Esophagus squamous epithelium (tissue), 5 donors: ENCODE measurements around the gene GAMT. TPM values are rescaled to one million over a fixed set of nuclear protein-coding genes. Genes with fewer than 3 reads are reported as not detected.

Experiments used
- DNase-seq: peaks from one replicate; lab custom pipeline; 2025; lab: John Stamatoyannopoulos, UW
- H3K27ac ChIP-seq, 4 donors: fragments of 200-600 bp; sonication (generic); one replicate each; pipeline ENCODE4 v1.5.1; 2016 to 2019; ENCODE audit warnings: mild to moderate bottlenecking in 1 of 4
- H3K27me3 ChIP-seq, 4 donors: fragments of 200-600 bp; sonication (generic); 1 replicate in 3 of 4; 2 replicates in 1 of 4; pipeline versions ENCODE4 v1.5.1 to v1.6.0; 2017 to 2021; ENCODE audit warnings: antibody characterized with exemption in 1 of 4
- H3K36me3 ChIP-seq, 3 donors: fragments of 200-600 bp; sonication (generic); one replicate each; pipeline ENCODE4 v1.5.1; 2016 to 2019
- H3K4me1 ChIP-seq, 3 donors: fragments of 200-600 bp; sonication (generic); one replicate each; pipeline ENCODE4 v1.5.1; 2017 to 2019
- H3K4me3 ChIP-seq, 4 donors: fragments of 200-600 bp; sonication (generic); 1 replicate in 3 of 4; 2 replicates in 1 of 4; pipeline ENCODE4 v1.5.1; 2016 to 2019; ENCODE audit warnings: mild to moderate bottlenecking in 2 of 4, moderate library complexity in 1 of 4
- H3K9me3 ChIP-seq, 3 donors: fragments of 200-600 bp; sonication (generic); one replicate each; pipeline ENCODE4 v1.5.1; 2016 to 2019
- CTCF ChIP-seq, 6 experiments: fragments of 450-650 bp in 4 of 6; fragments of 200-600 bp in 2 of 6; sonication (generic) in 2 of 6; IDR thresholded peaks; one replicate each; pipeline ENCODE4 v1.5.1; 2016 to 2019; ENCODE audit warnings: antibody characterized with exemption in 6 of 6, mild to moderate bottlenecking in 4 of 6, moderate library complexity in 4 of 6
- POLR2A ChIP-seq, 4 donors: fragments of 450-650 bp; IDR thresholded peaks; one replicate each; pipeline ENCODE4 v1.6.1; 2017; ENCODE audit warnings: antibody characterized with exemption in 4 of 4, mild to moderate bottlenecking in 4 of 4, moderate library complexity in 3 of 4
- WGBS, 2 donors: methylation state at CpG; one replicate each; pipeline ENCODE4 v1.1.5; 2018; 5-methylcytosine and 5-hydroxymethylcytosine counted together
- intact Hi-C: fragments of 100-400 bp; cut with DNase I; formaldehyde crosslinking; loops from one replicate; pipeline ENCODE4 v1.15.0; 2022
- total RNA-seq, 4 donors: library from RNA; depleted of rRNA; stranded (reverse); fragments of >200 nt; gene quantifications; one replicate each; pipeline ENCODE4 v1.1.0, GENCODE V29; 2016
- donor health status: DM: yes; HTN: yes; CAD: no.

The GAMT gene
- total RNA-seq, 4 donors from 2014 or later = 2.4 to 40.0 (median 13.1) TPM

- intact Hi-C loops = no loop called here
- peaks cover 70 to 87% (median 75%) of the 10 kb centered on the region in 3 donors for H3K4me1 ChIP-seq
- DNase-seq = no peak
- H3K9me3 ChIP-seq = no peaks in the 10 kb centered on the region
- H3K27me3 ChIP-seq = no peaks in the 10 kb centered on the region
- peak overlapping the region; percentile 57 to 100 (median 98) for H3K27ac ChIP-seq
- peaks cover 0 to 21% (median 0%) of the 10 kb centered on the region in 3 donors for H3K36me3 ChIP-seq
- peak overlapping the region in 2 of 4 donors; percentile 98 to 99 for H3K4me3 ChIP-seq
- no peak for TF ChIP-seq CTCF (IDR thresholded peaks at IDR 0.05)
- TF ChIP-seq POLR2A (IDR thresholded peaks at IDR 0.05) = no peak
- WGBS, 2 donors = 55 to 73% methylated on average over 4 to 9 of the region's 9 CpGs
These were observed 9.4 kb upstream of the GAMT start for GRCh38 chr19:1410789-1411188.

GRCh38 chr19:1410136-1410786 is 8.9 kb upstream of the GAMT start:
- no peak for DNase-seq
- peak overlapping the region in 3 of 4 donors; percentile 92 to 99 (median 98) for H3K4me3 ChIP-seq
- WGBS, 2 donors = 20 to 67% methylated on average over 2 to 8 of the region's 23 CpGs
- intact Hi-C loops = no loop called here
- H3K27me3 ChIP-seq = no peaks in the 10 kb centered on the region
- peak overlapping the region; percentile 57 to 100 (median 98) for H3K27ac ChIP-seq
- peaks cover 65 to 83% (median 70%) of the 10 kb centered on the region in 3 donors for H3K4me1 ChIP-seq
- peaks cover 0 to 21% (median 0%) of the 10 kb centered on the region in 3 donors for H3K36me3 ChIP-seq
- no peaks in the 10 kb centered on the region for H3K9me3 ChIP-seq
- TF ChIP-seq CTCF (IDR thresholded peaks at IDR 0.05) (no peak), POLR2A (IDR thresholded peaks at IDR 0.05) (no peak)

DNA sequence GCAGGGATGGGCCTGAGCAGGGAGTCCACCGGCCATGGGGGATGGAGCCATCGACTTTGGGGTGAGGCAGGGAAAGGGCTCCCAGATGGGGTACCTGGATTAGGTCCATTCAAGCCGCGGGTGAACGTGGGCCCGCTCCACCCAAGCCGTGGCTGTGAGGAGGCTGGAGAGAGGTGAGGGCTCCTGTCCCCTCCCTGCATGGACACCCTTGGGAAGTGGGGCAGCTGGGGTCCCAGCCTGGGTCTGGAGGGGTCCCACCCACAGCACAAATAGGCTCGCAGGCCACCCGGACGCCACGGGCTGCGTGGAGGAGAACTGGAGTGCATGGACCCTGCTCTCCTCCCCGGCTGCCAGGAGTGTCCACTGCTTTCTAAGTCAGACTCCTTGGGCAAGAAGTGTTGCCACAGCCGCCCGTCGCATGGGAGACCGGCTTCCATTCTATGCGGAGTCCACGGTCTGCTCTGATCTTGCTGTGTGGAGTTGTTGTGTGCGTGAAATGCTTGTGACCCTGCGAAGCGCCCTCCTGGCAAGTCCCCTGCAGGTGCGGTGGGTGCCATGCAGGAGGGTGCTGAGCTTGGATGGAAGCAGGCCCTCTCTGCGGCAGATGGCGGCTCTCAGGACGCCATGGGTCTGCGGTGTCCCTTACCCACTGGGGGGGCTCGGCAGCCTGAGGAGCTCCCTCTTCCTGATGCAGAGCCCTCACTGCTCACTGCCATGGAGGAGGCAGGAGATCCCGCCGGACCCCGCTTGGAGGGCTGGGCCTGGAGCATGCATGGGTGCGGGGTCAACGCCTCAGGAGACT is 8.1 kb upstream of the GAMT start:
- H3K27ac ChIP-seq = peak overlapping the region; percentile 96 to 100 (median 98)
- peak overlapping the region; percentile 92 to 99 (median 96) for H3K4me3 ChIP-seq
- no peaks in the 10 kb centered on the region for H3K9me3 ChIP-seq
- H3K36me3 ChIP-seq = peaks cover 0 to 21% (median 0%) of the 10 kb centered on the region in 3 donors
- 17 to 37% methylated on average over 10 of the region's 33 CpGs for WGBS, 2 donors
- H3K4me1 ChIP-seq = peaks cover 56 to 74% (median 63%) of the 10 kb centered on the region in 3 donors
- no peaks in the 10 kb centered on the region for H3K27me3 ChIP-seq
- TF ChIP-seq POLR2A (IDR thresholded peaks at IDR 0.05) (no peak), CTCF (IDR thresholded peaks at IDR 0.05) (peak in 1 of 6 experiments; percentile 13)
- no peak for DNase-seq
- intact Hi-C loops = loop anchor here (10.0 kb wide), 1 partner anchor 135 kb away; the partner anchor contains the start of gene FAM174C

DNA sequence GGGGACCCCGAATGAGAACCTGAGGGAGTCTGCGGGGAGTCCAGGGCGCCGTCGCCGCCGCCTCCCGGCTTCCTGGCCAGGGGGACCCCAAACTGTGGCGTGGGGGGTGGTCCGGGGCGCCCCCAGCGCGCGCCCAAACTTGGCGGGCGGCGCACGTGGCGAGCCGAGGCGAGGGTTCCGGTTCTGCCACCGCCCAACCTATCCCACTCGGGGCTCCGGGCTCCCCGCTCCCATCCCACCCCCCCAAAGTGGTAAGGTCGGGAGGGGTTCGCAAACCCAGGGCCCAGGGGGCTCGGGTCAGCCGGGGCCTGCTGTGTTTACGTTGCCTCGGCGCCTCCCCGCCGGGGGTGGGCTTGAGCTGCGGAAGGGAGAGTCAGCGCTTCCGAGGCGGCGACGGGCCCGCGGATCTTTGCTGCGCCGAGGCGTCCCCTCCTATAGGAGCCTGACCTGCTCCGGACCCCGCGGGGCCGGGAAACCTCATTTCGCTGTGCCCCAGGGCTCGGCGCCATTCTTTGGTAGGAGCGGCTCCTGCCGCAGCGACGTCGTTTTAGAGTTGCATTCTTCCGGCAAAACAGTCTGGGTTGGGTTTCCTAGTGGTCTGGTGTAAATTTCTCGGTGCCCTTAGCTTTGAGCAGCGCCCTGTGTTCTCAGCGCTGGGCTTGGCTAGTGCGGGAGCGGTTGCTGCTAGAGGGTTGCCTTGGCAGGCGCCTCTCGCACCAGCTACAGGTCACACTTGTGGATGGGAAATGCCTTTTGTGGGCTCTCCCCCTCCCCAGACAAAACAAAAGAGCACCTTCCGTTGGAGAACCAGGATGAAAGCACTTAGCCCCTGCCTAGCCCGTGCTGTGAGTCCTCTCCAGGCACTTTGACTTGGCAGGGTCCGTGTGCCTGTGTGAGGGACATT is 7.2 kb upstream of the GAMT start:
- Histone ChIP-seq H3K27ac (peak overlapping the region; percentile 96 to 100 (median 98)), H3K36me3 (peaks cover 0 to 17% (median 0%) of the 10 kb centered on the region in 3 donors), H3K4me1 (peaks cover 50 to 71% (median 56%) of the 10 kb centered on the region in 3 donors), H3K9me3 (no peaks in the 10 kb centered on the region), H3K27me3 (no peaks in the 10 kb centered on the region), H3K4me3 (peak overlapping the region; percentile 92 to 99 (median 96))
- intact Hi-C loops = loop anchor here (10.0 kb wide), 1 partner anchor 134 kb away; the partner anchor contains the start of gene FAM174C
- WGBS, 2 donors = 1 to 6% methylated on average over 13 to 17 of the region's 69 CpGs
- no peak for DNase-seq
- TF ChIP-seq CTCF (IDR thresholded peaks at IDR 0.05) = no peak
- peak in 1 of 4 donors; percentile 32 for TF ChIP-seq POLR2A (IDR thresholded peaks at IDR 0.05)
